HL-60 (cell line): Measurements from ENCODE around the gene NDUFS5.

Source experiments
- GABPA ChIP-seq: IDR thresholded peaks from 2 replicates; pipeline ENCODE4 v1.6.1; 2012; ENCODE audit warnings: low read depth
- POLR2AphosphoS5 ChIP-seq: IDR thresholded peaks from 2 replicates; pipeline ENCODE4 v1.6.1; 2012; ENCODE audit warnings: low read depth
- SPI1 ChIP-seq: IDR thresholded peaks from 2 replicates; pipeline ENCODE4 v1.6.1; 2012; ENCODE audit warnings: low read depth, mild to moderate bottlenecking, borderline replicate concordance
- TF ChIP-seq, protein P1 (sequence below): IDR thresholded peaks from one replicate; pipeline ENCODE4 v1.5.1; 2011; ENCODE audit warnings: low read length, control low read depth, inconsistent platforms; ENCODE audit not compliant: insufficient read depth
- TF ChIP-seq, protein P2 (sequence below): IDR thresholded peaks from 2 replicates; pipeline ENCODE4 v1.6.1; 2012; ENCODE audit warnings: low read depth; ENCODE audit not compliant: insufficient replicate concordance

- TF ChIP-seq, protein P1, sequence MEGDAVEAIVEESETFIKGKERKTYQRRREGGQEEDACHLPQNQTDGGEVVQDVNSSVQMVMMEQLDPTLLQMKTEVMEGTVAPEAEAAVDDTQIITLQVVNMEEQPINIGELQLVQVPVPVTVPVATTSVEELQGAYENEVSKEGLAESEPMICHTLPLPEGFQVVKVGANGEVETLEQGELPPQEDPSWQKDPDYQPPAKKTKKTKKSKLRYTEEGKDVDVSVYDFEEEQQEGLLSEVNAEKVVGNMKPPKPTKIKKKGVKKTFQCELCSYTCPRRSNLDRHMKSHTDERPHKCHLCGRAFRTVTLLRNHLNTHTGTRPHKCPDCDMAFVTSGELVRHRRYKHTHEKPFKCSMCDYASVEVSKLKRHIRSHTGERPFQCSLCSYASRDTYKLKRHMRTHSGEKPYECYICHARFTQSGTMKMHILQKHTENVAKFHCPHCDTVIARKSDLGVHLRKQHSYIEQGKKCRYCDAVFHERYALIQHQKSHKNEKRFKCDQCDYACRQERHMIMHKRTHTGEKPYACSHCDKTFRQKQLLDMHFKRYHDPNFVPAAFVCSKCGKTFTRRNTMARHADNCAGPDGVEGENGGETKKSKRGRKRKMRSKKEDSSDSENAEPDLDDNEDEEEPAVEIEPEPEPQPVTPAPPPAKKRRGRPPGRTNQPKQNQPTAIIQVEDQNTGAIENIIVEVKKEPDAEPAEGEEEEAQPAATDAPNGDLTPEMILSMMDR = no peak
- TF ChIP-seq, protein P2, sequence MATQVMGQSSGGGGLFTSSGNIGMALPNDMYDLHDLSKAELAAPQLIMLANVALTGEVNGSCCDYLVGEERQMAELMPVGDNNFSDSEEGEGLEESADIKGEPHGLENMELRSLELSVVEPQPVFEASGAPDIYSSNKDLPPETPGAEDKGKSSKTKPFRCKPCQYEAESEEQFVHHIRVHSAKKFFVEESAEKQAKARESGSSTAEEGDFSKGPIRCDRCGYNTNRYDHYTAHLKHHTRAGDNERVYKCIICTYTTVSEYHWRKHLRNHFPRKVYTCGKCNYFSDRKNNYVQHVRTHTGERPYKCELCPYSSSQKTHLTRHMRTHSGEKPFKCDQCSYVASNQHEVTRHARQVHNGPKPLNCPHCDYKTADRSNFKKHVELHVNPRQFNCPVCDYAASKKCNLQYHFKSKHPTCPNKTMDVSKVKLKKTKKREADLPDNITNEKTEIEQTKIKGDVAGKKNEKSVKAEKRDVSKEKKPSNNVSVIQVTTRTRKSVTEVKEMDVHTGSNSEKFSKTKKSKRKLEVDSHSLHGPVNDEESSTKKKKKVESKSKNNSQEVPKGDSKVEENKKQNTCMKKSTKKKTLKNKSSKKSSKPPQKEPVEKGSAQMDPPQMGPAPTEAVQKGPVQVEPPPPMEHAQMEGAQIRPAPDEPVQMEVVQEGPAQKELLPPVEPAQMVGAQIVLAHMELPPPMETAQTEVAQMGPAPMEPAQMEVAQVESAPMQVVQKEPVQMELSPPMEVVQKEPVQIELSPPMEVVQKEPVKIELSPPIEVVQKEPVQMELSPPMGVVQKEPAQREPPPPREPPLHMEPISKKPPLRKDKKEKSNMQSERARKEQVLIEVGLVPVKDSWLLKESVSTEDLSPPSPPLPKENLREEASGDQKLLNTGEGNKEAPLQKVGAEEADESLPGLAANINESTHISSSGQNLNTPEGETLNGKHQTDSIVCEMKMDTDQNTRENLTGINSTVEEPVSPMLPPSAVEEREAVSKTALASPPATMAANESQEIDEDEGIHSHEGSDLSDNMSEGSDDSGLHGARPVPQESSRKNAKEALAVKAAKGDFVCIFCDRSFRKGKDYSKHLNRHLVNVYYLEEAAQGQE = no peak
- TF ChIP-seq POLR2AphosphoS5 = no peak
- no peak for TF ChIP-seq GABPA
- TF ChIP-seq SPI1 = no peak
These were observed 37.0 kb downstream of the NDUFS5 start for GRCh38 chr1:39063191-39063590.
